ENCODE data around the gene KDM5B. TPM values are rescaled to one million over a fixed set of nuclear protein-coding genes. Genes with fewer than 3 reads are reported as not detected.

The KDM5B gene
- polyA plus RNA-seq, 3 donors, result 3.4 to 12.5 (median 10.6) TPM

GRCh38 chr1:202818819-202819218 lies 10.6 kb upstream of the KDM5B start:
- Mint-ChIP-seq H3K27ac (no peak overlapping the region), H3K4me1 (peaks cover 7% of the 10 kb centered on the region), H3K4me3 (no peak overlapping the region), H3K9me3 (peaks cover 0 to 2% (median 0%) of the 10 kb centered on the region in 7 donors), H3K36me3 (no peaks in the 10 kb centered on the region), H3K27me3 (ENCODE audit: low read depth in 3 of 3) (peaks cover 12 to 20% (median 16%) of the 10 kb centered on the region in 3 donors)
- no peaks in the 10 kb centered on the region for H3K79me2 ChIP-seq (ENCODE audit: insufficient read depth, low read length)
- TF ChIP-seq CTCF (IDR thresholded peaks at IDR 0.05), result no peak
- no peak overlapping the region for H3K4me3 ChIP-seq (replicated peaks in 1 of 3; ENCODE audit: low read depth in 2 of 3, low read length in 3 of 3)
- no peak overlapping the region for H2AFZ ChIP-seq (ENCODE audit: insufficient read depth, low read depth, low read length, poor library complexity, severe bottlenecking)
- no peaks in the 10 kb centered on the region for H3K36me3 ChIP-seq (replicated peaks in 1 of 2; ENCODE audit: control insufficient read depth in 1 of 2, insufficient read depth in 2 of 2, low read length in 2 of 2)
- WGBS (ENCODE audit: insufficient coverage), result no CpG with 5 or more reads among the region's 1 CpG
- no peak for DNase-seq
- intact Hi-C loops (cut with micrococcal nuclease), result loop anchor here in 1 of 2 donors (10.0 kb wide), 1 partner anchor 46 kb away; no protein-coding TSS in a partner anchor
- no peak overlapping the region for H3K9ac ChIP-seq (ENCODE audit: insufficient read depth, low read length, poor library complexity, severe bottlenecking)
- H3K27me3 ChIP-seq (ENCODE audit: control insufficient read depth in 2 of 2, insufficient read depth in 2 of 2, low read length in 2 of 2), result no peaks in the 10 kb centered on the region
- H3K27ac ChIP-seq (ENCODE audit: low read depth in 1 of 2, low read length in 2 of 2), result no peak overlapping the region
- no peaks in the 10 kb centered on the region for H3K9me3 ChIP-seq (replicated peaks in 1 of 2; ENCODE audit: control insufficient read depth in 1 of 2, insufficient read depth in 1 of 2, low read length in 2 of 2)
- no peaks in the 10 kb centered on the region for H4K20me1 ChIP-seq (ENCODE audit: insufficient read depth, low read length)
- H3K4me1 ChIP-seq (ENCODE audit: control insufficient read depth in 1 of 2, insufficient read depth in 2 of 2, low read length in 2 of 2), result no peaks in the 10 kb centered on the region
- H3K4me2 ChIP-seq (replicated peaks; ENCODE audit: extremely low read depth, low read length, poor library complexity, severe bottlenecking), result no peak overlapping the region

GRCh38 chr1:202815120-202815519 lies 6.9 kb upstream of the KDM5B start:
- H4K20me1 ChIP-seq (ENCODE audit: insufficient read depth, low read length), result no peaks in the 10 kb centered on the region
- Mint-ChIP-seq H3K4me1 (peaks cover 19% of the 10 kb centered on the region), H3K9me3 (peaks cover 0 to 2% (median 1%) of the 10 kb centered on the region in 7 donors), H3K27me3 (ENCODE audit: low read depth in 3 of 3) (peaks cover 18 to 36% (median 19%) of the 10 kb centered on the region in 3 donors), H3K4me3 (no peak overlapping the region), H3K36me3 (peaks cover 0 to 2% of the 10 kb centered on the region in 2 donors), H3K27ac (no peak overlapping the region)
- no peaks in the 10 kb centered on the region for H3K79me2 ChIP-seq (ENCODE audit: insufficient read depth, low read length)
- H3K9me3 ChIP-seq (replicated peaks in 1 of 2; ENCODE audit: control insufficient read depth in 1 of 2, insufficient read depth in 1 of 2, low read length in 2 of 2), result no peaks in the 10 kb centered on the region
- no peak overlapping the region for H3K9ac ChIP-seq (ENCODE audit: insufficient read depth, low read length, poor library complexity, severe bottlenecking)
- intact Hi-C loops (cut with micrococcal nuclease), result loop anchor here in 1 of 2 donors (10.0 kb wide), 1 partner anchor 50 kb away; no protein-coding TSS in a partner anchor
- TF ChIP-seq CTCF (IDR thresholded peaks at IDR 0.05), result no peak
- no peaks in the 10 kb centered on the region for H3K36me3 ChIP-seq (replicated peaks in 1 of 2; ENCODE audit: control insufficient read depth in 1 of 2, insufficient read depth in 2 of 2, low read length in 2 of 2)
- DNase-seq, result no peak
- peaks cover 11 to 14% of the 10 kb centered on the region in 2 donors for H3K4me1 ChIP-seq (ENCODE audit: control insufficient read depth in 1 of 2, insufficient read depth in 2 of 2, low read length in 2 of 2)
- no peak overlapping the region for H3K4me2 ChIP-seq (replicated peaks; ENCODE audit: extremely low read depth, low read length, poor library complexity, severe bottlenecking)
- no peak overlapping the region for H3K27ac ChIP-seq (ENCODE audit: low read depth in 1 of 2, low read length in 2 of 2)
- no peak overlapping the region for H3K4me3 ChIP-seq (replicated peaks in 1 of 3; ENCODE audit: low read depth in 2 of 3, low read length in 3 of 3)
- no peak overlapping the region for H2AFZ ChIP-seq (ENCODE audit: insufficient read depth, low read depth, low read length, poor library complexity, severe bottlenecking)
- WGBS (ENCODE audit: insufficient coverage), result 98% methylated on average over 8 of the region's 10 CpGs
- peaks cover 0 to 11% of the 10 kb centered on the region in 2 donors for H3K27me3 ChIP-seq (ENCODE audit: control insufficient read depth in 2 of 2, insufficient read depth in 2 of 2, low read length in 2 of 2)

Data from CD14-positive monocyte (primary cell).